HepG2 (cell line): ENCODE results near the gene FASTKD1. TPM values are rescaled to one million over a fixed set of nuclear protein-coding genes. Genes with fewer than 3 reads are reported as not detected.

Experiments
- CENPT ChIP-seq: sonication (generic); formaldehyde crosslinking; IDR thresholded peaks from 2 replicates; pipeline ENCODE4 v1.8.0; 2022; ENCODE audit warnings: low read depth, mild to moderate bottlenecking, moderate library complexity, missing genetic modification reagents
- GPN1 ChIP-seq: sonication (generic); formaldehyde crosslinking; IDR thresholded peaks from 2 replicates; pipeline ENCODE4 v1.5.1; 2020; ENCODE audit warnings: missing genetic modification reagents, borderline replicate concordance
- HMG20B ChIP-seq: conservative IDR thresholded peaks from 2 replicates; pipeline ENCODE4 v1.6.1; 2016; ENCODE audit warnings: missing genetic modification reagents, missing compliant biosample characterization
- HNF4G ChIP-seq, 2 experiments: sonication (generic) in 1 of 2; formaldehyde crosslinking in 1 of 2; IDR thresholded peaks; 2 replicates each; pipeline versions ENCODE4 v1.4.0 to v1.6.1; 2011 to 2020; ENCODE audit warnings: borderline replicate concordance in 2 of 2, low read depth in 2 of 2, mild to moderate bottlenecking in 2 of 2, low read length in 1 of 2, missing genetic modification reagents in 1 of 2, moderate library complexity in 1 of 2
- HOXA5 ChIP-seq: sonication (generic); formaldehyde crosslinking; IDR thresholded peaks from 2 replicates; pipeline ENCODE4 v1.4.0; 2020; ENCODE audit warnings: missing genetic modification reagents
- JUNB ChIP-seq: sonication (generic); formaldehyde crosslinking; IDR thresholded peaks from 2 replicates; pipeline ENCODE4 v1.8.0; 2022; ENCODE audit warnings: missing genetic modification reagents, mild to moderate bottlenecking, borderline replicate concordance
- NCOA5 ChIP-seq: sonication (generic); formaldehyde crosslinking; IDR thresholded peaks from 2 replicates; pipeline ENCODE4 v1.4.0; 2020; ENCODE audit warnings: missing genetic modification reagents
- ONECUT2 ChIP-seq: sonication (generic); formaldehyde crosslinking; IDR thresholded peaks from 2 replicates; pipeline ENCODE4 v1.4.0; 2020; ENCODE audit warnings: missing genetic modification reagents
- PLSCR1 ChIP-seq: sonication (generic); formaldehyde crosslinking; IDR thresholded peaks from 2 replicates; pipeline ENCODE4 v1.5.0; 2020; ENCODE audit warnings: missing genetic modification reagents, mild to moderate bottlenecking, borderline replicate concordance
- ZBTB40 ChIP-seq, 2 experiments: fragments of 450-650 bp in 1 of 2; sonication (generic) in 1 of 2; formaldehyde crosslinking in 1 of 2; IDR thresholded peaks; 2 replicates each; pipeline versions ENCODE4 v1.6.1 to v1.8.0; 2016 to 2022; ENCODE audit warnings: antibody characterized with exemption in 1 of 2, mild to moderate bottlenecking in 1 of 2, missing genetic modification reagents in 1 of 2
- ZHX1 ChIP-seq: sonication (generic); formaldehyde crosslinking; IDR thresholded peaks from 2 replicates; pipeline ENCODE4 v1.8.1; 2022; ENCODE audit warnings: low read depth, mild to moderate bottlenecking, missing genetic modification reagents
- ZNF326 ChIP-seq: sonication (generic); formaldehyde crosslinking; IDR thresholded peaks from 2 replicates; pipeline ENCODE4 v1.4.0; 2020; ENCODE audit warnings: missing genetic modification reagents, borderline replicate concordance
- ZNF550 ChIP-seq: sonication (generic); formaldehyde crosslinking; IDR thresholded peaks from 2 replicates; pipeline ENCODE4 v1.4.0; 2020; ENCODE audit warnings: mild to moderate bottlenecking, missing genetic modification reagents, borderline replicate concordance
- polyA plus RNA-seq, 8 experiments: library from polyadenylated mRNA; depleted of rRNA in 3 of 8; stranded (reverse) in 7 of 8; unstranded in 1 of 8; fragments of >200 nt; fragmentation: Illumina TruSeq in 4 of 8; extraction: Trizol in 4 of 8; gene quantifications; 2 replicates each; pipeline versions ENCODE4 v1.2.1 to v1.2.3, GENCODE V29; 2011 to 2016; ENCODE audit warnings: low read depth in 4 of 8, missing spikeins in 1 of 8, mixed read lengths in 1 of 8; ENCODE audit not compliant: insufficient read depth in 1 of 8
- total RNA-seq, 5 experiments: library from RNA; depleted of rRNA; stranded (reverse); fragments of >200 nt; fragmentation: Illumina TruSeq; extraction: Trizol; gene quantifications; 2 replicates each; pipeline ENCODE4 v1.2.3, GENCODE V29; 2016; ENCODE audit warnings: low read depth in 1 of 5

FASTKD1 gene
- total and polyA plus RNA-seq, 2 of the 13 experiments (the other 11 are each of a cell fraction or from before 2014, with no cell fraction given) = 35.0 to 38.0 TPM

GRCh38 chr2:169584005-169584877 lies 10.6 kb upstream of the FASTKD1 start, which contains the start of gene PPIG (continued):
- TF ChIP-seq HNF4G (IDR thresholded peaks at IDR 0.05; ENCODE audit: borderline replicate concordance, low read depth, low read length) = no peak
- TF ChIP-seq HNF4G (CRISPR knock-in tag; IDR thresholded peaks at IDR 0.05; ENCODE audit: borderline replicate concordance, low read depth) = no peak; the same call in 1 of the 2 replicates
- peak; percentile 17; the same call in 1 of the 2 replicates for TF ChIP-seq ZBTB40 (IDR thresholded peaks at IDR 0.05)
- peak; percentile 82 for TF ChIP-seq ZBTB40 (CRISPR knock-in tag; IDR thresholded peaks at IDR 0.05)
- TF ChIP-seq ZHX1 = peak; percentile 99
- no peak for TF ChIP-seq ZNF326
- peak; percentile 90 for TF ChIP-seq CENPT (CRISPR knock-in tag)
- TF ChIP-seq GPN1 (CRISPR knock-in tag) = peak; percentile 73; the same call in 1 of the 2 replicates
- no peak; the same call in 1 of the 2 replicates for TF ChIP-seq PLSCR1
- TF ChIP-seq ONECUT2 (CRISPR knock-in tag) = peak; percentile 68
- no peak for TF ChIP-seq ZNF550
- 0 out of 2 replicates have a peak, but pooled peaks have one; percentile 26 for TF ChIP-seq HOXA5
- no peak for TF ChIP-seq JUNB (CRISPR knock-in tag)
- TF ChIP-seq NCOA5 = no peak
- peak; percentile 9; the same call in 1 of the 2 replicates for TF ChIP-seq HMG20B
